OCI-LY7 (cell line): ENCODE measurements around the gene ZNF451. TPM values are rescaled to one million over a fixed set of nuclear protein-coding genes. Genes with fewer than 3 reads are reported as not detected.

Source experiments
- BruUV-seq: library from RNA; stranded (reverse); fragments of 400-500 nt; replicated peaks from 2 replicates; lab custom pipeline; 2021; lab: Mats Ljungman, UMichigan
- CTCF ChIA-PET: fragments of 300-600 bp; sonication (Branson Sonifier 250); formaldehyde crosslinking; loops from one replicate; lab custom pipeline; 2022; ENCODE audit warnings: antibody characterized with exemption; ENCODE audit not compliant: unreplicated experiment; lab: Charles Lee
- POLR2A ChIA-PET: fragments of 300-600 bp; sonication (Branson Sonifier 250); formaldehyde crosslinking; loops from one replicate; lab custom pipeline; 2022; ENCODE audit warnings: antibody characterized with exemption; lab: Charles Lee
- DNase-seq: peaks from one replicate; pipeline ENCODE4 v3.0.0-alpha.2; 2015; ENCODE audit warnings: low spot score
- H2AFZ ChIP-seq: fragments of 200-600 bp; sonication (generic), shearing (Covaris generic); 2 replicates; pipeline ENCODE4 v1.6.1; 2014; ENCODE audit warnings: mild to moderate bottlenecking, antibody characterized with exemption, low read length, moderate library complexity
- H3K27ac ChIP-seq: fragments of 200-600 bp; sonication (generic); 2 replicates; pipeline ENCODE4 v1.5.1; 2014; ENCODE audit warnings: mixed run types, low read depth, mild to moderate bottlenecking, moderate library complexity, low read length, inconsistent platforms; ENCODE audit not compliant: poor library complexity, severe bottlenecking
- H3K36me3 ChIP-seq: fragments of 200-600 bp; sonication (generic); 2 replicates; pipeline ENCODE4 v1.6.1; 2014; ENCODE audit warnings: mild to moderate bottlenecking, antibody characterized with exemption, low read length, moderate library complexity, mixed read lengths; ENCODE audit not compliant: insufficient read depth
- H3K4me1 ChIP-seq: fragments of 200-600 bp; sonication (generic); 2 replicates; pipeline ENCODE4 v1.5.1; 2014; ENCODE audit warnings: mild to moderate bottlenecking, low read length; ENCODE audit not compliant: insufficient read depth, poor library complexity, severe bottlenecking
- H3K4me2 ChIP-seq: fragments of 200-600 bp; sonication (generic); 2 replicates; pipeline ENCODE4 v1.6.1; 2014; ENCODE audit warnings: mild to moderate bottlenecking, low read length
- H3K4me3 ChIP-seq: fragments of 200-600 bp; sonication (generic); 2 replicates; pipeline ENCODE4 v1.5.1; 2014; ENCODE audit warnings: mild to moderate bottlenecking, low read depth, low read length; ENCODE audit not compliant: poor library complexity, severe bottlenecking
- H3K79me2 ChIP-seq: fragments of 200-600 bp; sonication (generic); 2 replicates; pipeline ENCODE4 v1.6.1; 2016; ENCODE audit warnings: low read depth, mild to moderate bottlenecking, low read length, moderate library complexity, mixed read lengths; ENCODE audit not compliant: insufficient read depth
- H3K9me2 ChIP-seq: fragments of 200-600 bp; sonication (generic); 2 replicates; pipeline ENCODE4 v1.6.1; 2016; ENCODE audit warnings: mild to moderate bottlenecking, low read length, mixed read lengths; ENCODE audit not compliant: insufficient read depth
- H3K9me3 ChIP-seq: fragments of 200-600 bp; sonication (generic); 2 replicates; pipeline ENCODE4 v1.6.1; 2014; ENCODE audit warnings: mild to moderate bottlenecking, mixed run types, low read length, mixed read lengths
- H4K20me1 ChIP-seq: fragments of 200-600 bp; sonication (generic); 2 replicates; pipeline ENCODE4 v1.6.1; 2014; ENCODE audit warnings: mild to moderate bottlenecking, antibody characterized with exemption, low read length, moderate library complexity, mixed read lengths; ENCODE audit not compliant: insufficient read depth
- CTCF ChIP-seq: fragments of 200-600 bp; sonication (generic); conservative IDR thresholded peaks from 2 replicates; pipeline ENCODE4 v1.5.1; 2014; ENCODE audit warnings: mild to moderate bottlenecking, antibody characterized with exemption, low read length, moderate library complexity, mixed read lengths
- EZH2phosphoT487 ChIP-seq: fragments of 200-600 bp; sonication (generic); IDR thresholded peaks from 2 replicates; pipeline ENCODE4 v1.6.1; 2018; ENCODE audit warnings: low read depth, borderline replicate concordance, mild to moderate bottlenecking, mixed run types, antibody characterized with exemption, low read length, moderate library complexity, mixed read lengths
- intact Hi-C: fragments of 100-400 bp; cut with micrococcal nuclease; formaldehyde crosslinking; loops from one replicate; pipeline ENCODE4 v1.10.0; 2022; ENCODE audit not compliant: unreplicated experiment
- total RNA-seq, 2 experiments: library from RNA; depleted of rRNA in 1 of 2; stranded (reverse); fragments of >200 nt in 1 of 2; shearing (Covaris generic) in 1 of 2; gene quantifications; 2 replicates each; pipeline ENCODE4 v1.2.3, GENCODE V29; 2014 to 2022

Gene ZNF451
- total RNA-seq, 2 experiments from 2014 or later, result 50.0 to 66.7 TPM

- peaks cover 56% of the 10 kb centered on the region for H3K36me3 ChIP-seq
- ChIA-PET CTCF (no interaction called here), POLR2A (interaction anchor here (0.7 kb wide), 1 partner anchor 41 kb away, joined by 3 read pairs; no protein-coding TSS in a partner anchor)
- no peak overlapping the region for H3K27ac ChIP-seq
- H4K20me1 ChIP-seq, result no peaks in the 10 kb centered on the region
- DNase-seq, result no peak
- H3K9me3 ChIP-seq, result no peaks in the 10 kb centered on the region
- no peak overlapping the region for H3K4me3 ChIP-seq
- no TSS peak for BruUV-seq
- no peak overlapping the region for H3K4me2 ChIP-seq
- no peaks in the 10 kb centered on the region for H3K9me2 ChIP-seq
- H2AFZ ChIP-seq, result no peak overlapping the region
- intact Hi-C loops, result no loop called here
- H3K79me2 ChIP-seq, result no peaks in the 10 kb centered on the region
- no peak for TF ChIP-seq CTCF
- TF ChIP-seq EZH2phosphoT487, result no peak
- no peaks in the 10 kb centered on the region for H3K4me1 ChIP-seq
These were observed 58.2 kb downstream of the ZNF451 start for GRCh38 chr6:57147955-57148858.

DNA sequence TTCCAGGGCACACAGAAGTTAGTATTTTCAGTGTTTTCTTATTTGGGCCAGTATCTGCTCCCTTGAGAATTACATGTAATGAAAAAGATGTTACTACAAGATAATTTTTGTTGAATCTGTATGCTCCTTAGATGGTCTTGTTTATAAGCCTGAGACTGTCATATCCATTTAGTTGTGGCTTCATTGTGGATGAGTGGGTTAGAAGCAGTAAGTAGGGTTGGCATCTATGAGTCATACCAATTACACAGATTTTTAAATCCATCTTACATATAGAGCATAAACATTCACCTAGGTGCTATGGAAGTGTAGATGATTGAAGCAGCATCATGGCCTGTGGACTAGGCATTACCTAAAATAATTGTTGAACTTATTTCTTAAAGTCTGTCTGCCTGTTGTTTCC, 68.7 kb downstream of the ZNF451 start:
- no peak overlapping the region for H3K27ac ChIP-seq
- TF ChIP-seq CTCF (no peak), EZH2phosphoT487 (no peak)
- H3K4me3 ChIP-seq, result no peak overlapping the region
- intact Hi-C loops, result no loop called here
- no peaks in the 10 kb centered on the region for H3K4me1 ChIP-seq
- BruUV-seq, result no TSS peak
- H3K79me2 ChIP-seq, result no peaks in the 10 kb centered on the region
- CTCF ChIA-PET, result no interaction called here
- H3K9me2 ChIP-seq, result no peaks in the 10 kb centered on the region
- no peaks in the 10 kb centered on the region for H3K9me3 ChIP-seq
- POLR2A ChIA-PET, result no interaction called here
- no peak overlapping the region for H3K4me2 ChIP-seq
- no peak for DNase-seq
- peaks cover 47% of the 10 kb centered on the region for H3K36me3 ChIP-seq
- H2AFZ ChIP-seq, result no peak overlapping the region
- no peaks in the 10 kb centered on the region for H4K20me1 ChIP-seq

DNA sequence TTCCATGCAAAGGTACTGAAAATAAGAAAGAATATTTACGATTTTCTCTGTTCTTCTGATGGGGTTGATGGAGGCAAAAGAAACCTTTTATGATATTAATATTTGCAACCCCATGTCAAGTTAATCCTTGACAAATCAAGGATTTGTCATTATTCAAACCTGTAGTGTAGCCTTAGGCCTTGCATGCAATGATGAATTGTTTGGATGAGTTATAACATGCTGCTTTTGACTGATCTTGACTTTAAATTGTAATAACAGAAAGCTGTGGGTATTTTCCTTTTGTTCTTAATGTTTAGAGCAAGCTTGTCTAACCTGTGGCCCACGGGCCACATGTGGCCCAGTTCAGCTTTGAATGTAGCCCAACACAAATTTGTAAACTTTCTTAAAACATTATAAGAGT, 69.1 kb downstream of the ZNF451 start:
- intact Hi-C loops, result no loop called here
- peaks cover 48% of the 10 kb centered on the region for H3K36me3 ChIP-seq
- no peaks in the 10 kb centered on the region for H3K9me2 ChIP-seq
- H3K79me2 ChIP-seq, result no peaks in the 10 kb centered on the region
- no peaks in the 10 kb centered on the region for H4K20me1 ChIP-seq
- ChIA-PET CTCF (no interaction called here), POLR2A (no interaction called here)
- DNase-seq, result no peak
- no peak overlapping the region for H3K4me2 ChIP-seq
- no peaks in the 10 kb centered on the region for H3K9me3 ChIP-seq
- no peak overlapping the region for H3K27ac ChIP-seq
- H2AFZ ChIP-seq, result no peak overlapping the region
- no peak for TF ChIP-seq CTCF
- TF ChIP-seq EZH2phosphoT487, result no peak
- no peaks in the 10 kb centered on the region for H3K4me1 ChIP-seq
- BruUV-seq, result no TSS peak
- H3K4me3 ChIP-seq, result no peak overlapping the region
